Neutrophil (primary cell): ENCODE measurements around the gene MAPRE3.

Experiments used
- H3K27ac ChIP-seq: fragments of 200-600 bp; sonication (generic); 2 replicates; pipeline ENCODE4 v1.5.1; 2016; ENCODE audit warnings: mild to moderate bottlenecking, moderate library complexity
- H3K27me3 ChIP-seq: fragments of 200-600 bp; sonication (generic); 2 replicates; pipeline ENCODE4 v1.6.0; 2016; ENCODE audit warnings: mild to moderate bottlenecking
- H3K36me3 ChIP-seq: fragments of 200-600 bp; sonication (generic); 2 replicates; pipeline ENCODE4 v1.5.1; 2017
- H3K4me1 ChIP-seq, 2 experiments: fragments of 200-600 bp in 1 of 2; sonication (generic) in 1 of 2; 1 replicate in 1 of 2; 2 replicates in 1 of 2; pipeline versions ENCODE4 v1.5.1 to v1.6.1; 2013 to 2016; ENCODE audit warnings: low read depth in 1 of 2, low read length in 1 of 2, mild to moderate bottlenecking in 1 of 2, moderate library complexity in 1 of 2; ENCODE audit not compliant: control insufficient read depth in 1 of 2, insufficient read depth in 1 of 2
- H3K4me3 ChIP-seq, 2 experiments: fragments of 200-600 bp in 1 of 2; sonication (generic) in 1 of 2; 1 replicate in 1 of 2; 2 replicates in 1 of 2; pipeline ENCODE4 v1.5.1; 2013 to 2016; ENCODE audit warnings: low read depth in 1 of 2, low read length in 1 of 2, mild to moderate bottlenecking in 1 of 2, moderate library complexity in 1 of 2
- H3K9me3 ChIP-seq: fragments of 200-600 bp; sonication (generic); 2 replicates; pipeline ENCODE4 v1.5.1; 2016
- CTCF ChIP-seq: fragments of 200-600 bp; sonication (generic); IDR thresholded peaks from 2 replicates; pipeline ENCODE4 v1.5.1; 2016; ENCODE audit warnings: antibody characterized with exemption

The MAPRE3 gene

DNA sequence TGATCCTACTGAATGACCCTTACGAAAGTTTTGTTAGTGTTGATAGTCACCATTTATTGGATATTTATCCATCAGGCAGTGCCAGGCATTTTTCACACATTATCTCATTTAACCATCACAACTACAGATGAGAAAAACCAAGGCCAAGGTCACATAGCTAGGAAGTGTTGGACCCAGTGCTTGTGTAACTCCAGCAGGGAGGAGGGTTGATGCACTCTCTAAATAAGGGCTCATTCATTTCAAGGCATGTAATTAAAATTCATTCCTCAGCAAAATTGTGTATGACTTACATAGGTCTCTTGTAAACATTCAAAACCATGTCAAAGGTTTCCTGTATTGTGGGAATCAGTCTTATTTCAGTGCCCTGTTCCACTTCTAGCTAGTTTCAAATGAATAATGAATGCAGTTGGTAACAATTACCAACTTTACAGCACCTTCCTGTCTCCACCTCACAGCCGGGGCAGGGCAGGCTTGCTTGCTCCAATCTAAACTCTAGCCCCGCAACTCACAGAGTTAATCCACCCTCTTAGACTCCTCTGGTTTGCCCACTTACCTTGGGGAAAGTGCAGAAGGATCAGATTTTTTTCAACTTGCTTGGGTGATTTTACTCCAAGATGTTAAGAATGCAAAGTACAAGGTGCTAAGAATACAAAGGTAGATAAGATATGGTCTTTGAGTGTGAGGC is 5.8 kb upstream of the MAPRE3 start:
- H3K36me3 ChIP-seq = no peaks in the 10 kb centered on the region
- no peaks in the 10 kb centered on the region for H3K9me3 ChIP-seq
- no peak overlapping the region for H3K4me3 ChIP-seq
- peaks cover 43% of the 10 kb centered on the region for H3K27me3 ChIP-seq
- no peak for TF ChIP-seq CTCF
- no peak overlapping the region for H3K27ac ChIP-seq
- H3K4me1 ChIP-seq = peaks cover 0 to 3% of the 10 kb centered on the region in 2 experiments

GRCh38 chr2:26968001-26968400 is 2.4 kb upstream of the MAPRE3 start:
- Histone ChIP-seq H3K4me3 (no peak overlapping the region), H3K9me3 (no peaks in the 10 kb centered on the region), H3K36me3 (no peaks in the 10 kb centered on the region), H3K27ac (no peak overlapping the region), H3K4me1 (peaks cover 14 to 15% of the 10 kb centered on the region in 2 experiments), H3K27me3 (peaks cover 62% of the 10 kb centered on the region)
- no peak for TF ChIP-seq CTCF

DNA sequence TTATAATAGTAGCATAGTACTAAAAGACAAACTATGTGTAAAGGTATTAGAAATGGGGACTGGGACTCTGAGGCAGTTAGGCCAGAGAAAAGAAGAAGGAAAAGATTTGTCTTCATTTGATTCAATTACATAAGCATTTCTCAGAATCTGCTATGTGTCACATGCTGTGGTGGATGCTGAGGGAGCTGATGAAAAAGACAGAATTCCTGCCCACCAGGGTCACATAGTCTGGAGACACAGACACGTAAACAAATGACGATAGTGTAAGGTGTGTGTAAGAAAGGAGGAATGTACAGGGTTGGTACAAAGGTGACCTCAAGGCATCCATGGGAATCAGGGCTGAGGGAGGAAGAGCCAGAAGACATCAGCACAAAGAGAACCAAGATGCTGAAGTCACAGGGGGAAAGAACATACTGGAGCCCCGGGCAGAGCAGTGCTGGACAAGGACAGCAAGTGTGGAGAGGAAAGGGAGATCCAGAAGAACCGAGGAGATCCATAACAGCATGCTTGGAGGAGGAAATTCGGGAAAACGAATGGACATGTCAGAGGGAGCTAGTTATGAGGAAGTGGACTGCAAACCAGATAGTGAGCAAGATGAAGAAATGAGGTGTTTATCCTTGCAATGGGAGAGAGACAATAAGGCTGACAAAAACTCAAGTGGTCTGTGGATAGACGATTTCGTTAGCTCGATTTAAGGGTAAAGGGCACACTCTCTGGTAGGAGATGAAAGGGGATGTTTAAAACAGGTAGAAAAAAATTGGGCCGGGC is 1.2 kb upstream of the MAPRE3 start:
- no peak overlapping the region for H3K27ac ChIP-seq
- H3K9me3 ChIP-seq = no peaks in the 10 kb centered on the region
- no peaks in the 10 kb centered on the region for H3K36me3 ChIP-seq
- peaks cover 14 to 15% of the 10 kb centered on the region in 2 experiments for H3K4me1 ChIP-seq
- no peak overlapping the region for H3K4me3 ChIP-seq
- no peak for TF ChIP-seq CTCF
- peaks cover 71% of the 10 kb centered on the region for H3K27me3 ChIP-seq

- peaks cover 89% of the 10 kb centered on the region for H3K27me3 ChIP-seq
- H3K4me3 ChIP-seq = peak overlapping the region; percentile 87 to 89
- H3K36me3 ChIP-seq = no peaks in the 10 kb centered on the region
- no peak for TF ChIP-seq CTCF
- H3K4me1 ChIP-seq = peaks cover 14 to 15% of the 10 kb centered on the region in 2 experiments
- no peaks in the 10 kb centered on the region for H3K9me3 ChIP-seq
- H3K27ac ChIP-seq = peak overlapping the region; percentile 65
Measured at GRCh38 chr2:26970928-26971627, 641 bp downstream of the MAPRE3 start.

DNA sequence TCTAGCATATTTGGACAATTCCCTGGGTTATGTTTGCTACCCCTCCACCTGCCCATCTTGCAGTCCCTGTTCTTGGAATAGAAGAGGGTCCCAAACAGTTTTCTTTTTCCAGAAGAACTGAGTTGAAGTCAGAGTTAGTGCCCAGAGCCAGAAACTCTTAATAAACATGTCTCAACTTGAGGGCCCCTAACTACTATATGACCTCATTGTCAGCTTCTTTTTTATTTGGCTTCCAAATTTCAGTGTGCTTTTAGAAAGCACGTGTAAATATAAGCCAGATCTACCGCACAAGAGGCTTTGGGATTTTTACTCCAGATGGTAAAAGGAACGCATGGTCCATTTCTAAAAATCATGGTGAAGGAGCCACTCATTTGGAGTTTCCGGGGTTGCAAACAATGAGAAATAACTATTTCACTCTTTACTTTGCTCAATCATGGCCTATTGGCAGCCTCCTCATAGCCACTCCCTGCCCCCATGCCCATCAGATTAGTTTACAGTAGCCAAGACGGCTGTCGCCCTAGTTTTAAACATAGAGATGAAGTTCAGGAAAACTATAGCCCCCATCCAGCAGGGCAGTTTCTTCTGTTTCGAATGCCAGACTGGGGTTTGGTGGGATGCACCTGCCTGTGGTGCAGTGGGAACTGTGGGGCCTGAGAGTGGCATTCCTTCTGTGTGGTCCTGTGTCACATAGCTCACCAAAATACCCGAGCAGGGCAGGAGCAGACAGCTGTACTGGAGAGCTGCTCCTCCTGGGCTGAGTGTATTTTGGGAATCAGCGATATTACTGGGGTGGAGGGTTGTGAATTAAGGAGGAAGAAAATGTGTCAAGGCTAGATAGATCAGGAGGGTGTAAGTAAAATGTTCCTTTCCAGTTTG is 1.7 kb downstream of the MAPRE3 start:
- Histone ChIP-seq H3K9me3 (no peaks in the 10 kb centered on the region), H3K4me3 (peak overlapping the region in 1 of 2 experiments; percentile 87), H3K36me3 (no peaks in the 10 kb centered on the region), H3K27ac (no peak overlapping the region), H3K4me1 (peaks cover 14 to 15% of the 10 kb centered on the region in 2 experiments), H3K27me3 (peaks cover 91% of the 10 kb centered on the region)
- TF ChIP-seq CTCF = no peak
